Astrocyte of the cerebellum (primary cell): ENCODE data around the gene ASCC3.

Source experiments
- DNase-seq: peaks from one replicate; pipeline ENCODE4 v3.0.0-alpha.2; 2011; ENCODE audit warnings: low read depth
- H3K4me3 ChIP-seq: 2 replicates; pipeline ENCODE4 v1.5.1; 2011; ENCODE audit warnings: mild to moderate bottlenecking, low read depth, low read length, moderate library complexity
- in situ Hi-C: cut with HindIII; loops from 2 replicates; pipeline ENCODE4 v1.10.0; 2017; ENCODE audit warnings: low sequenced_read_pairs
- TF ChIP-seq, protein P1 (sequence below): IDR thresholded peaks from 2 replicates; pipeline ENCODE4 v1.5.1; 2012; ENCODE audit warnings: low read length, low read depth, moderate library complexity, mild to moderate bottlenecking; ENCODE audit errors: missing control alignments

The ASCC3 gene

DNA sequence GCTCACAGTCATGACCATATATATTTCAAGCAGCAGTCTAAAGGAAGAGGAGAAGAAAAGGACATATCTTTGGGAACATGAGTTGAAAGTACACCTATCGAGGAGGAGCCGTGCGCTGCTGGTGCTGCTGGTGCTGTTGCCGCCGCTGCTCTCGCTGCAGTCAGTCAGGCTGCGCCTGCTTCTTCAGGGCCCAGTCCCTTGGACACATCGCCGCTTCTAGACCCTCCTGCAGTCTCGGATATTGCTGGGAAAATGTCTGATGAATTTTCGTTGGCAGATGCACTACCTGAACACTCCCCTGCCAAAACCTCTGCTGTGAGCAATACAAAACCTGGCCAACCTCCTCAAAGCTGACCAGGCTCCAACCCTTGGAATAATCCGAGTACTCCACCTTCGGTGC lies 8.2 kb upstream of the ASCC3 start:
- DNase-seq = no peak
- H3K4me3 ChIP-seq = no peak overlapping the region
- TF ChIP-seq, protein P1, sequence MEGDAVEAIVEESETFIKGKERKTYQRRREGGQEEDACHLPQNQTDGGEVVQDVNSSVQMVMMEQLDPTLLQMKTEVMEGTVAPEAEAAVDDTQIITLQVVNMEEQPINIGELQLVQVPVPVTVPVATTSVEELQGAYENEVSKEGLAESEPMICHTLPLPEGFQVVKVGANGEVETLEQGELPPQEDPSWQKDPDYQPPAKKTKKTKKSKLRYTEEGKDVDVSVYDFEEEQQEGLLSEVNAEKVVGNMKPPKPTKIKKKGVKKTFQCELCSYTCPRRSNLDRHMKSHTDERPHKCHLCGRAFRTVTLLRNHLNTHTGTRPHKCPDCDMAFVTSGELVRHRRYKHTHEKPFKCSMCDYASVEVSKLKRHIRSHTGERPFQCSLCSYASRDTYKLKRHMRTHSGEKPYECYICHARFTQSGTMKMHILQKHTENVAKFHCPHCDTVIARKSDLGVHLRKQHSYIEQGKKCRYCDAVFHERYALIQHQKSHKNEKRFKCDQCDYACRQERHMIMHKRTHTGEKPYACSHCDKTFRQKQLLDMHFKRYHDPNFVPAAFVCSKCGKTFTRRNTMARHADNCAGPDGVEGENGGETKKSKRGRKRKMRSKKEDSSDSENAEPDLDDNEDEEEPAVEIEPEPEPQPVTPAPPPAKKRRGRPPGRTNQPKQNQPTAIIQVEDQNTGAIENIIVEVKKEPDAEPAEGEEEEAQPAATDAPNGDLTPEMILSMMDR = no peak
- in situ Hi-C loops = no loop called here

DNA sequence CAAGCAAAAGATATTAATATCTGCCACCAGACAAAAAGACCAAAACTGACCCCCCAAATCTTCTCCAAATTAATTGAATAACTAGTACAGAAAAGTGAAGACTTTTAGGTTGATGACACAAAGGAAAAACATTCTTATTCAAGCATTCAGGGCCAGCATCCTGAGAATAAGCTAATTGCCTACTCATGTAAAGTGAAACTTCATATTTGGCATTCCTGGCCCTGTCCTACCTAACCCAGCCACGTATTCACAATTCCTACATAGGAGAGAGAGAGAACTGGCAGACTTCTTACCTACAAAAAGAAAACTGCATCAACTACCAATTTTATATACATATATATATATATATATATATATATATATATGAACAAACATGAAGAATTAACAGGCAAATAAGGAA lies 4.9 kb upstream of the ASCC3 start:
- DNase-seq = peak; percentile 48
- TF ChIP-seq, protein P1 = no peak
- H3K4me3 ChIP-seq = no peak overlapping the region
- in situ Hi-C loops = no loop called here

DNA sequence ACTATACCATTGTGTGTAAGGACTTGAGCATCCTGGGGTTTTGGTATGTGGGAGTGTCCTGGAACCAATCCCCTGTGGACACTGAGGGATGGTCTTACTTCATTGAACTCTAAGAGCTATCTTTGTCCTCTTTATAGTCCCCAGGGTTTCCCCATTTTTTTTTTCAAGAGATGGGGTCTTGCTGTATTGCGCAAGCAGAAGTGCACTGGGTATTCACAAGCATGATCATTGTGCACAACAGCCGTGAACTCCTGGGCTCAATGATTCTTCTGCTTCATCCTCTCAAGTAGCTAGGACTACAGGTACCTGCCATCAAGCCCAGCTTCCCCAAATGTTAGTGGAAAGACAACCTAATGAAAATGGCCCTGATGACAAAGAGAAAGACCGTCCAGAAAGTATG lies 2.2 kb upstream of the ASCC3 start:
- in situ Hi-C loops = no loop called here
- DNase-seq = no peak
- TF ChIP-seq, protein P1 = no peak
- no peak overlapping the region for H3K4me3 ChIP-seq

DNA sequence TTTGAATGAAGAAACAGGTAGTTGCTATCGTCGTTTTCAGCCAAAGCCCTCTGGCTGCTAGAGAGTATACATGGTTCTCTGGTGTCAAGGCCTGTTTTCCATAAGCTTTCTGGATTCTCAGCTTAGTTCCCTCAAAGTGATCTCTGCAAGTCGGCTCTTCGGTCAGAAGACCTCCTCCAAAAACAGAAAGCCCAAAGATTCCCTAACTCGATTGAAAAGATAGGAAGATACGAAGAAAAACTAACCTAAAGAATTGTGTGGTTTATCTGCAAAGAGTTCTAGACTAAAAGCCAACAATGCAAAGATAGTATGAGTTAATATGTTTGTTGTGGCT lies 545 bp upstream of the ASCC3 start:
- TF ChIP-seq, protein P1 = no peak
- in situ Hi-C loops = no loop called here
- peak overlapping the region; percentile 90 for H3K4me3 ChIP-seq
- no peak for DNase-seq

DNA sequence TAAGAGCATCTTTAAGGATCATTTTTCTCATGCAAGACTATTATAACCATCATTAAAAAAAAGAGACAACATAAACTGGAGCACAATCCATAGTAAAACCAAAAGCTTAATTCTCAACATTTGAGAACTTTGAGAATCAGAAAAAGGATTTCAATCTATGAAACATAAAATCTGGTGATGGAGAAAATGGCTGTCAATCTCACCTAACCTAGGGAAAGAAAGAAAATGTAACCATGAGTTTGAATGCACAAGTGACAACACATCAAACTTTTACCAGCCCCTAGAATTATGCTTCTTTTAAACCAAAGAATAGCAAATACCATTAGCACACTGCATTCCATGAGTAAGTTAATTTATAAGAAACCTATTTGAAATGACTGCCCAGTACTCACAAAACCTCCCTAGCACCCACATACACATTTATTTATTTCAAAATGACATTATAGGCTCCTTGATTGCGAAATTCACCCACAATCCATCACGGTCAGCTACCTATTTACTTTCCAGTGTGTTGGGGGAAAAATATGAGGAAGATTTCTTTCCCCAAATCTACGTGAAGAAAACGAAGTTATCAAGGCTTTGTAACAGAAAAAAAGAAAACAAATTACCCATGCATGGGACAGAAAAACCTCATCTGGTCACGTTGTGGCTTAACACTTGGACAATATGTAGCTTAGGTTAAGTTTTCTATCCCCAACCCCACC lies 828 bp downstream of the ASCC3 start:
- H3K4me3 ChIP-seq = peak overlapping the region; percentile 90
- DNase-seq = no peak
- in situ Hi-C loops = no loop called here
- TF ChIP-seq, protein P1 = no peak

DNA sequence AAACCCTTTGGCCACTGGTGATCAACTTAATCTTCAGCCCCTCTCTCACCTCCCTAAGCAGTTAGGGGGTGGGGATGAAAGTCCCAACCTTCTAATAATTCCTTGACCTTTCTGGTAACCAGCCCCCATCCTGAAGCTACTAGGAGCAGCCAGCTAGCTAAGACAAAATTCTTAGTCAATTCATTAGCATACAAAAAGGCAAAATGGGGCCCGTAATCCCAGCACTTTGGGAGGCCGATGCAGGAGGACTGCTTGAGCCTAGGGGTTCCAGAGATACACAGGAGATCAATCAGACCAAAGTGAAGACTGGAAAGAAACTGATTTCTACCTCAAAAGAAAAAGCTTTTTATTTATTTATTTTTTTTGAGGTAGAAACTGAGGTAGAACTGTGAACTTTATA lies 1.8 kb downstream of the ASCC3 start:
- no peak for DNase-seq
- TF ChIP-seq, protein P1 = no peak
- in situ Hi-C loops = no loop called here
- H3K4me3 ChIP-seq = no peak overlapping the region
